ENCODE data around the gene MTFP1.

DNA sequence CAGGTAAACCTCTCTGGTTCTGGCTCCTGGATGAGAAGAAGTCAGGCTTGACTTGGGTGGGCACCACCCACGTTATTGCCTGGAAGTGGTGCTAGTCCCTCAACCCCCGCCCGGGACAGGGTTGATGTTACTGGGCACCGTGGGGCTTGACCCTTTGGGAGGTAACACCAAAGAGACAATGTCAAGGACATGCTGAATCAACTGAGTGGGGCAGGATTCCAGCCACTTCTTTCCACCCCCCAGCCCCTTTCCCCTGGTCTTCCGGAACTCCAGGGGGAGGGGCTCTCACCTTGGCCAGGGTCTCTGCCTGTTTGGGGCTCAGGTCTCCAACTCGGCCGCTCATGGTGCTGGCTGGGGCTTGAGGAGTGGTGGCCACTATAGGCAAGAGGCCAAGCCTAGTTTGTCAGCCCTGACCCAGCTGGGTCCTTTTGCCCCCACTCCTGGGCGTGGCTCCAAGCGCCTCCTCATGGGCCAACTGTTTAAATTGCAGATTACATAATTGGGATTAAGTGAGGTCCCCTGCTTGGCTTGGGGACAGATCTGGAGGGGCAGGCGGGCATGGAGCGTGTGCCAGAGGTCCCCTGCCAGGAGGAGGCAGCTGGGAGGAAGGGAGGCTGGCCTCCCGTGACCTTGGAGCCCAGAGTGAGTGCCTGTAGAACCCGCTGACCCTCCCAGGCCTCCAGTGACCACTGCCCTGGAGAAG, 46.2 kb downstream of the MTFP1 start, which contains the start of gene SEC14L3:
- no peak for TF ChIP-seq L3MBTL2 (conservative IDR thresholded peaks at IDR 0.05)
- TF ChIP-seq TARDBP (IDR thresholded peaks at IDR 0.05) = no peak
- TF ChIP-seq SUZ12 (IDR thresholded peaks at IDR 0.05) = no peak
- no peak for TF ChIP-seq SP1 (IDR thresholded peaks at IDR 0.05)
- TF ChIP-seq, protein P1, sequence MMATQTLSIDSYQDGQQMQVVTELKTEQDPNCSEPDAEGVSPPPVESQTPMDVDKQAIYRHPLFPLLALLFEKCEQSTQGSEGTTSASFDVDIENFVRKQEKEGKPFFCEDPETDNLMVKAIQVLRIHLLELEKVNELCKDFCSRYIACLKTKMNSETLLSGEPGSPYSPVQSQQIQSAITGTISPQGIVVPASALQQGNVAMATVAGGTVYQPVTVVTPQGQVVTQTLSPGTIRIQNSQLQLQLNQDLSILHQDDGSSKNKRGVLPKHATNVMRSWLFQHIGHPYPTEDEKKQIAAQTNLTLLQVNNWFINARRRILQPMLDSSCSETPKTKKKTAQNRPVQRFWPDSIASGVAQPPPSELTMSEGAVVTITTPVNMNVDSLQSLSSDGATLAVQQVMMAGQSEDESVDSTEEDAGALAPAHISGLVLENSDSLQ (IDR thresholded peaks at IDR 0.05) = no peak
- no peak for TF ChIP-seq ZNF384 (IDR thresholded peaks at IDR 0.05)

Measured in HEK293T (cell line).